Inflammatory macrophage treated with lipopolysaccharide for 1 hour (primary cell): Measurements from ENCODE around the gene RASGRF1.

ENCODE experiments used
- DNase-seq, 2 donors: peaks; one replicate each; pipeline ENCODE4 v3.0.0-alpha.2; 2020 to 2022

The RASGRF1 gene

DNA sequence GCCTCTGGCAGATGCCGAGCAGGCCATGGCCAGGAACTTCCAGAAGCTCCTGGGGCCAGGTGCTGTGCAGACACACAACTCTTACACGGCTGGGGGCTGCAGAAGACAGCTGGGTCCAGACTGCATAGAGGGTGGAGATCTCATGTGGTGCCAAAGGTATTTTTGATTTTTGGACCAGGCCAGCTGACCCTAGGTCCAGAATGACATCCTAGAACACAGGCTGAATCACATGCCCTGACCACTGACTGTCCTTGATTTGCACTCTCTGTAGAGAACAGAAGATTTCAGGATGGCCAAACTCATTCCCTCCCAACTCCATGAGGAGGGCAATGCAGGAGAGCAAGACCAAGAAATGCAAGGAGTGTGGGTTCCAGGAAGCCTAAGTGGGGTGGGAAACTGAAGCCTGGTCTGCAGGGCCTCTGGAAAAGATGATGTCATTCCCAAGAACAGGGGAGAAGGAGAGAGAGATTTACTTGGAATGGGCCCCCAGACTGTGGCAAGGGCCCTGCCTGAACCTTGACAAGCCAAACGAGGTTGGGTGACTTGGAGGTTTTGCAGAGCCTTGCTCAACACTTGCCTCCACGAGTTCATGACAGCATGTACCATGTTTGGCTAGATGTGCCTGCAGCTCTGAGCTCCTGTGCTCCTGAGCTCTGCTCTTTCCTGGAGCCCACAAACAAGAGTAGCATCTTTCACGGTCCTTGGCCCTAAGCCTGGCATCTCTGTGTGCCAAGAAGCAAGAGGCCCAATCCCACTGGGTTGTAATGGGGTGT, 107.2 kb downstream of the RASGRF1 start:
- DNase-seq, result peak; percentile 26 to 74

DNA sequence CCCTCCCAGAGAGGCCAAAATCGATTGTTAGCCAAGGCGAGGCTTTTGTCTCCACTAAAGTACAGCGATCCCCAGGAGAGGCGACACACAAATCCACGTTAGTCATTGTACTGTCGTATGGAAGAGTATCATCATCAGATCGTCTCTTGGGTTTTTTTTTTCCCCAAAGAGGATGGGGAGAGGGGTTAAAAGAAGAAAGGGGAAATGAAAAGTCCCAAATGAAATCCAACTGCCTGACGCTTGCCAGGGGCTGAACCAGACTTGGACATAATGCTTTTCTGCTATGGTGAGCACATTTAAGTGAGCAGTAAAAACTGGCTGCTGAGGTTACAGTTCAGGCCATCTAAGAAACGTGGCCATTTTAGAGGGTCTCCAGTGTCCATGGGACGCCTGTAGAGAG, 107.8 kb downstream of the RASGRF1 start:
- DNase-seq, result no peak

DNA sequence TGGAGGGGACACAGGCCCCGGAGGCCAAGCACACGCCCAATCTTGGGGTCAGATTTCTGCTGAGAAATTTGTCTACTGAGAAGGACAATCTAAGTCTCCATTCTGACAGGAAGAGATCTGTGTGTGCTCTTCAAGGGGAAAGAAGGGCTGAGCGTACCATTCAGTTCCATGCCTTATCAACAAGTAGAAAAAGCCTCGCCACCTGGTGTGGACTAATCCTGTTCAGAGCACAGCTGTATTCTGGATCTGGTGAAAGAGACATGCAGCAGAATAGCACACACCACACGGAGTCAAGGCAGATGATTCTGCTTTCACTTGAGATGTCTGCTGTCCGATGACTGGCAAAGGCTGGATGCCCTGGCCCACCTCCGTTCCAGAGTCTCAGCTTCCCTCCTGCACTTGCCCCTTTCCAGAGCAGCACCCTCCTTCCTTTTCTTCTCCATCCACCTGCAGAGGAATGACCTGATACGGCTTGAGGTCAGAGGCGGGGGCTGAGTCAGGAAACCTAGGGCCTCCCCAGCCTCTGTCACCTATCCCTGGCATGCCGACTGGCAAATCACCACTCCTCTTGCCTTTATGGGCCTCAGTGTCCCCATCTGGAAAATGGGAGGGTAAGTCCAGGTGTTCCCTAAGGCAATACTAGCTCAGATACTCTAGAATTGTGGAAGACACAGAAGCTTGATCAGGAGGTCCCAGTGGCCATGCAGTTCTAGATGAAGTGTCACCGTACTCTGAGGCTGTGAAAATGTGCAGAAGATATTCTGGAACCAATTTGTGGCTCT, 108.9 kb downstream of the RASGRF1 start:
- DNase-seq, result no peak

DNA sequence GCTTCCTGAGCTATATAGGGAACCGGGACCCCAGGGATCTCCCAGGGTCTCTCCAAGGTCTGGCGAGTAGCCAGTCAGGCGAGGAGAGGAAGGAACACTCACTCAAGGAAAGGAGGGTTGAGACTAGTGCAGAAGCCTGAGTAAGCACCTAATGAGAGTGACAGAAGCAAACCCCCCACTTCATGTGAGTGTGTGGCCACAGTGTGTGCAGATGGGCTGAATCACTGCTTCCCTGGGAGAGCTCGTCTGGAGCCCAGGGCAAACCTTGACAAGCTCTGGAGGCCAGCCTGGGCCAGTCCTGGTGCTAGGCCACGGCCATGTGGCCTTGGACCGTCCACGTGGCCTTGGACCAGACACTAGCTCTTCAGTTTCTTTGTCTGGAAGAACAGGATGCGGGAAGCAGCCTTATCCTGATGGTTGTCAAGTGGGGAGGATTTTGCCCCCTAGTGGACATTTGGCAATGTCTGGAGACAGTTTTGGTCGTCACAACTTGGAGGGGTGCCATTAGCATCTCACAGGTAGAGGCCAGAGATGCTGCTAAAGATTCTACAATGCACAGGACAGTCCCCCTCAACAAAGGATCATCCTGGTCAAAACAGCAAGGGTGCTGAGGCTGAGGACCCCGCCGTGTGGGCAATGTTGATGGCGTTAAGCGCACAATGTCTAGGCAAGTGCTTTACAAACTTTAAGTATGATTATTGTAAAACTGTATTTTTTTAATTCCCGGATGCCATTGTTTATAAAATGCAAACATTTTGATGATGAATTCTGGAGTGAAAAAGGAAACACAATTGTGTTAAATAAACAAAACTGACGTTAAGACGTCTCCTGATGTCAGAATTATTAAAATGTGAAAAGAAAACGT, 110.9 kb downstream of the RASGRF1 start:
- peak in 1 of 2 donors; percentile 51 for DNase-seq

DNA sequence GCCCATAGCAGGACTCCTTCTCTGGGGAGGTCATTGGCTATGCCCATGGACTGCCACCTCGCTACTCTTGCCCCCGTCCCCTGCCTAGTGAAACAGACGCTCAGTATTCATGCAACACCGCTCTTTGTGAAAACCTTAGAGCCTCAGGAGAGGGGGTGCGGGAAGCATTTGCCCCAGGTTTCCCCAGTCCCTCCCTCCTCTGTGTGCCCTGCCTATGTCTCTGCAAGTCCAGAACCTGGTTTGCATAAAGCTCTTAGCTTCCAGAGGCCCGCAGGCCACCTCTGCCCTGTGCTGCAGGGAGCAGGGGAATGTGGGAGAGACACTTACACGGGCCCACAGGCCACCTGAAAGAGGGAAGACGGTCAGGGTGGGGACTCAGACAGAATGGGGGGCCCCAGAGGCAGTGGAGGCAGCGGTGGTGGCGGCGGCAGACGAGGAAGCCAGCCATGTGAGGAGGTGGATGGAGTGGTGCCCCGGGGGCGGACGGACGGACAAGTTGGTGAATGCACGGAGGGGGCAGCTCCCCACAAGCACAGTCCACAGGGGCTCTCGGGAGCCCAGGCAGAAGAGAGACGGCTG, 111.9 kb downstream of the RASGRF1 start:
- no peak for DNase-seq

DNA sequence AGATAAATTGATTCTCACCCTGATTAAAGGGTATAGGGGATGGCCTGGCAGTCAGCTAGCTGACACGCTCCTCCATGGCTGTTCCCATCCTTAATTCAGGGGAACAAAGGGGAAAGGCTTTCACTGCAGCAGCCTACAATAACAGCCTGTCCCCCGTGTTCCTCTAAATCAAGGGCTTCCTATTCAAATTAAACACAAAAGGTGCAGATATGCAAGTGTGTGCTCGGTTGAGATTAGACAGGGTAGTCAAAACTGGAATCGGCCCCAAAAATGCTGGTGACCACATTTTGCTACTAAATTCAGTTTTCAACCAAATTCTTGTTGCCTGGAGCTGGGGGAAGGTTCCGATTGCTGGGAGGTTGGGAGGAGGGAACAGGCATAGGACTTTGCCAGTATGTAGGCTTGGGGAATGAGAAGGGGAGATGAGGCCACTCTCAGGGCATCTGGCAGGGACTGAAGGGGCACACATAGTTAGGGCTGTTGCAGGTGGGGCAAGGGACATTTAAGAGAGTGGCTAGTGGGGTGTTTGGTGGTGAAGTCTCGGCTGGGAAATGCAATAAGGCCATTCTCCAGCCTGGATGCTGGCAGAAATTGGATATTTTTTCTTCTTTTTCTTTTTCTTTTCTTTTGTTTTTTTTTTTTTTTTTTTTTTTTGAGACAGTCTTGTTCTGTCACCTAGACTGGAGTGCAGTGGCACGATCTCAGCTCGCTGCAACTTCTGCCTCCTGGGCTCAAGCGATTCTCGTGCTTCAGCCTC, 112.8 kb downstream of the RASGRF1 start:
- DNase-seq, result no peak

DNA sequence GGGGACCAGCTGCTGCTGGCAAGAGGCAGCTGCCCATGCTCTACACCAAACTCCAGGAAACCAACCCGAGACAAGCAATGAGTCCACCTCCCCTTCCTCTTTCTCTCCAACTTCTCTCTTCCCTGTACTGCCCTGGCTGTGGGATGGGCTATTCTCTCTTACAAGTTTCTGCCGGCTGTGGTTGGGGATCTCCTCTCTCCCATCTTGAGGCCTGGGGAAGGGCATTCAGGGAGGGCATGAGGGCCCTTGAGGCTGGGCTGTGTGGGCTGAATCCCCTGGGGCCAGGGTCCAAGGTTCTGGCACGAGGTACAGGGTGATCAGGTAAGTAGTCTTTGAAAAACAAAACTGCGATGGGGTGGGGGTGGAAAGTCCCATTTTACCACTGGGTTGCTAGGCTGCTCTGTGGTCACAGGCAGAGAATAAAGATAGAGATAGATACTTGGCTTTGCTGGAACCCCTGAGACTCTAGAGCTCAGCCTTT, 113.4 kb downstream of the RASGRF1 start:
- DNase-seq, result peak; percentile 71

DNA sequence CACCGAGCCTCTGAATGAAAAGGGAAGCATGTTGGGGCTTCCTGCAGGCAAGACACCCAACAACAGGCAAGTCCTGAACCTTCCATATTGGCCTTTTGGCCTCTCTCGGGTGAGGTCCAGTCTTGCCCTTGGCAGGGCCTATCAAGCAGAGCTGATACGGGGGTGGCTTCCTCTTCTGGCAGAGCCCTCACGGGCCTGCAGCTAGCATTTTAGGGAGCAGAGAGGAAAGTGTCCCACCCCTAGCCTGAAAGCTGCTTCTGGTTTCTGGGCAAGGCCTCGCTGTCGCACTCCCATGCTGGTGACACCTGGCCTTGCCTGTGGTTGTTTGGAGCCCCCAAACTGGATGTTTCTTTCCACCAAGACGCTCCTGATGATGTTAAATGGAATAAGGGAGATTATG, 113.9 kb downstream of the RASGRF1 start:
- peak; percentile 28 to 38 for DNase-seq

DNA sequence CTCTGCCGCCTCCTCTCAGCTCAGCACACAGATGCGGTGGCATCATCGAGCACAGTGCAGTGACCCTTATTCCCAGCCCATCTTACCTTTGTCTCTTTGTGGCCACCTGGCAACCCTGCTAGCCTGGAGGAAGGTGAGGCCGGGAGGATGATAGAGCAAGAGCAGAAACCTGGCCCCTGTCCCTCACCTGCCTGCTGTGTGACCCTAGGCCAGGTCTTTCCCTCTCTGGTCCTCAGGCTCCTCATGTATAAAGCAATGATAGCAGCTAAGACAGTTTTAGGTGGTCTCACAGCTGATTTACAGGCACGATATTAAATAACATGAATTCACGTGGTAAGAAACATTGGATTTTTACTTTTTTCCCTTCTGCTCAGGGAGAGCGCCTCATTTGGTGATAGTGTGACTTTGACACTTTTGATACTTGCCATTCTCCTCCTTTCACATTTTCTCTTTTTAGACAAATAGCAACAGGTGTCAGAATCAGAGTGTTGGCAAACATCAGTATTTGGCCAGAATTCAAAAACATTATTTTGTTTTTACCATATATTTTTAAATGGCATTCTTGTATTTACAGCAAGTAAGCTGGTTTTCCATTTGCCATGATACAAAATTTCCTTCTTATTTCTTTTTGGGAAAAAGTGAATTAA, 116.2 kb downstream of the RASGRF1 start:
- DNase-seq, result no peak

DNA sequence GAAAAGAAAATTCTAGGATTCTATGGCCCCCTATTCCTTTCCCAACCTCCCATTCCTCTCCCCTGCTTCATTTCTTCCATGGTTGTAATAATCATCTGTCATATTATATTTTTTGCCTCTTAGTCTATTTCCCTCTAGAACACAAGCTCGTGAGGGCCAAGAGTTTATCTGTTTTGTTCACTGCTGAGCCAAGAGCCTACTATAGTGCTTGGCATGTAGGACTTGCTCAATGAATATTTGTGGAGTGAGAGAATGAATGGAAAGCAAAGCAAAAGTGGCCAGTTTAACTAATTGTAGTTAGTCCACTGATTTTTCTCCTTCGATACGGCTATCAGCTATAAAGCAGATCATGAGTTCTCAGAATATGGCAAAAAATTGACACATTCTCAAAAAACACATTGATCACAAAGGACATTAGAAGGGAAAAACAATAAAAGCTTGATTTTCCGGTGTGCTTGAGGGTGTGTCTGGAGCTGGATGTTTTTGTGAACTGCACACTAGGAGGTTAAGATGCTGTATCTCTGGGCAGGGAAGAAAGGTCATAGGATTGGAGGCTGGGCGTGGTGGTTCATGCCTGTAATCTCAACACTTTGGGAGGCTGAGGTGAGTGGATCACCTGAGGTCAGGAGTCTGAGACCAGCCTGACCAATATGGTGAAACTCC, 120.8 kb downstream of the RASGRF1 start:
- DNase-seq, result no peak

DNA sequence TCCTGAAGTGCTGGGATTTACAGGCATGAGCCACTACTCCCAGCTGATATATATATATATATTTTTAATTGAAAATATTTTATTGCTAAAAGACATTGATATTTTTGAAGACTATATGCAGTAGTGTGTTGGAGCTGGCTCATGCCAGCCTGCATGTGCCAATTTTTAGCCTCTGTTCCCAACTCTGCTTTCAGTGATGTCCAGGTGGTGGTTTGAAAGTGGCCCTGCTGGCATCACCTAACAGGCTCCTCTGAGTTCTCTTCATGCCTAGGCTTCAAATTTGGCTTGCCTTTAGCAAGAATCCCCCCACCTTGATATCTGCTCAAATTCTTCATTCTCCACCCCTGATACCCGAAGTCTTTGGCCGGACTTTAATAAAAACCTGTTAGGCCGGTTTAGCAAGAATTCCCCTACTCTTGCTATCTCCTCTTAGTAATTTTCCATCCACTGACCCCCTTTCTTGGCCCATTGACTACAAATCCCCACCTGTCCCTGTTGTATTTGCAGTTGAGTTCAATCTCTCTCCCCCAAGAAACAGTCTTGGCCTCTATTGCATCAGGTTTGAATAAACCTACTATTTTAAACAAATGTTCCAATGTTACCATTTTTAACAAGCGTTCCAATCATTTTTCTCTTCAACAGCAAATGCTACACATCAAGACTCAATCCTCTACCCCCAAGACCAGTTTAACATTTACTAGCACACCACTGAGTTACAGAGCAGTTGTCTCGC, 121.9 kb downstream of the RASGRF1 start:
- DNase-seq, result no peak

DNA sequence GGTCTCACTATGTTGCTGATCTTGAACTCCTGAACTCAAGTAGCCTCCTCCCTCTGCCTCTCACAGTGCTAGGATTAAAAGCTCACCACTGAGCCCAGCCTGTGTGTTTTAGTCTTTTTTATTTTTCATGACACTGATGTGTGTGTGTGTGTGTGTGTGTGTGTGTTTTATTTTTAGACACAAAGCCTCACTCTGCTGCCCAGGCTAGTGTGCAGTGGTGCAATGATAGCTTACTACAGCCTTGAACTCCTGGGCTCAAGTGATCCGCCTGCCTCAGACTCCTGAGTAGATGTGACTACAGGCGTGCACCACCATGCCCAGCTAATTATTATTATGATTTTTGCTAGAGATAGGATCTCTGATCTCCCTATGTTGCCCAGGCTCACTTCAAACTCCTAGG, 122.5 kb downstream of the RASGRF1 start:
- DNase-seq, result no peak

DNA sequence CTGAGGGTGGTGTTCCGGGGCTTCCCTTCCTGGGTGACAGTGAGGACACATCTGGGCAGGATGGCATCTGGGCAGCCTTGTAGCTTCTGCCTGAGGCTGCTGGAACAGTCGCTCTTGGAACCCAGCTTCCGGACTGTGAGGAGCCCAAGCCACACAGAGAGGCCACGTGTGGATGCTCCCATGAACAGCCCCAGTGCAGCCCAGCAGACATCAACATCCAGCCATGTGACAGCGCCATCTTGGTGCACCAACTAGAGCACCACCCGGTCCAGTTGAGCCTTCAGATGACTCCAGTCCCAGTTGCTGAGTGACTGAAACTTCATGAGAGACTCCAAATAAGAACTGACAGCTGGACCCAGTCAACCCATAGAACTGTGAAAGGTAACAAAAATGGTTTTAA, 130.3 kb downstream of the RASGRF1 start:
- no peak for DNase-seq

DNA sequence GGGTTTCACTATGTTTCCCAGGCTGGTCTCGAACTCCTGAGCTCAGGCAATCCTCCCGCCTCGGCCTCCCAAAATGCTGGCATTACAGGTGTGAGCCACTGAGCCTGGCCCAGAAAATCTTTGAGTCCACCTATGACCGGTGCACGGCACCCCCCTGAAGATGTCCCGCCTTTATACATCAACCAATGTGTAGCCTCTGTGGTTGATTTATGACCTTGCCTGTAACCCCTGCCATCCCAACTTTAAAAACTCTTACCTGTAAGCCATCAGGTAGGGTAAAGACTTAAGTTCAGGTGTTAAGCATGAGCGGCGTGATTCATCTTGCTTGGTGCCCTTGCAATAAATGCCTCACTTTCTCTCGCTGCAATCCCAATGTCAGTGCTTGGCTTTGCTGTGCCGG, 131.2 kb downstream of the RASGRF1 start:
- DNase-seq, result no peak

DNA sequence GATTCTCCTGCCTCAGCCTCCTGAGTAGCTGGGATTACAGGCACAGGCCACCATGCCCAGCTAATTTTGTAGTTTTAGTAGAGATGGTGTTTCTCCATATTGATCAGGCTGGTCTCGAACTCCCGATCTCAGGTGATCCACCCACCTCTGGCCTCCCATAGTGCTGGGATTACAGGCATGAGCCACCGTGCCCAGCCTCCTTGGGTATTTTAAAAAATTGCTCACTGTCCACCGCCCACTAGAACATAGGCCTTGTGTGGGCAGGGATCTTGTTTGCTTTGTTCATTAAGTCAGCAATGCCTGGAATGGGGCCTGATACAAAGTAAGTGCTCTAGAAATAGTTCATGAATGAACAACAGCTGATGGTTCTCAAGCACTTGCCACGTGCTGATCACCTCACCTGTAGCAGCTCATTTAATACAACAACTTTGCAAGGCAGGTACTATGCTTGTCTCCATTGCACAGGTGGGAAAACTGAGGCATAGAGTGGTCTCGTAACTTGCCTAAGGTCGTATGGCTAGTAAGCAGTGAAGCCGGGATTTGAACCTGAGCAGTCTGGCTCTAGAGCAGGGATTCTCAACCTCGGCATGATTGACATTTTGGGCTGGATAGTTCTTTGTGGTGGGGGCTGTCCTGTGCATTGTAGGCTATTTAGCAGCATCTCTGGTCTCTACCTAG, 133.0 kb downstream of the RASGRF1 start:
- DNase-seq, result no peak

DNA sequence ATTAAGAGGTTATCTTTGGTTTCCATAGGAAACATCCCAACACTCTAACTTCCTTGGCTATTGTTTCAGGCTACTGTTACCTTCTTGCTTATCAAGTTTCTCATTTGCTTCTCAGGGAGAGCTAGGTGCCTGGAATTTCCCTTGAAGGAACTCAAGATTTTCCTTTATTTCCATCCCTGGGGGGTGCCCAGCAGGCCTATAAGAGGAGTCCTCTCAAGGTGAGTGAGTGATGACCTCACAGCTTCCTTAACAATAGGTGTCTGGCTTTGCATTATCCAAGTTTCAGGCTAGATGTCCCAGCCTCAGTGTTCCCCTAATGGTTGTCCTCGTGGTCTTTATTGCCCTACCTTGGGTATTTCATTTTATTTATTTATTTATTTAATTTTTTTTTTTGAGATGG, 133.6 kb downstream of the RASGRF1 start:
- no peak for DNase-seq

DNA sequence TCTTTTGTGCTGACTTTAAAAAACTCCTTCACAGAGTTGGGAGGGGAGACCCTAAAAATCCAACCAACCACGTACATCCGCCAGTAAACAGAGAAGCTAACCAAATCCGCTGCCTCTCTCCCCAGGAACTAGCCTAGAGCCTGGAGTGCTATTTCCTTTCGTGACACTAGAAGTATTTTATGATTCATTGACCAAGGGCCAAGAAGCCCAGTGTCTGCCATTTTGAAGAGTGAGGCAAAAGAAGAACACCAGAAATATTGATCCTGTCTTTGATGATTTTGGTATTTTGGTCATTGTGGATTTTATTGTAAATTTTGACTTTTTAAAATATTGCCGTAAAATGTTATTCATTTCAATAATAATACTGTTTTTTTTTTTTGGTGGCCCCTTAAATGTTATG, 135.2 kb downstream of the RASGRF1 start:
- DNase-seq, result no peak

DNA sequence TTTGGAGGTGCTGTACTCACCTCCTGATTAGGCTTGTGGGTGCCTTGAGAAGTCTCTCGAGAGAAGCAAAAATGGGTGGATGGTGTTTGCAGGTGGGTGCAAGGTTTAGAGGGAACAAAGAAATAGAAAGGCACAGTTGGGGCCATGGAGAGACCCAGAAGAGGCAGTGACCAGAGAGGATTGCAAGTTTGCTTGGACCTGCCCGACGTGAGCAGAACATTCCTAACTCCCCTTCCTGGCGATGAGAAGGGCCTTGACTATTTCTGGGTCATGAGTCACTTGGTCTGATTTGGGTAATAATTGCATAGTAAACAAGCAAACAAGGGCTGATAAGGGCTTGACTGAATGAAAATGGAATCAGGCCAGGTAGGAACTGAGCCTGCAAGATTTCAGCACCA, 138.7 kb downstream of the RASGRF1 start:
- DNase-seq, result no peak
